Measurements from ENCODE around the gene HSFX4.
A peak's percentile ranks its signal among the peaks of the same experiment; 100 is the strongest.
"Not testable (repeated sequence)": the region's sequence is repeated elsewhere in the genome, so short reads cannot be mapped to it uniquely, and the experiment has no call there.

HSFX4 gene

DNA sequence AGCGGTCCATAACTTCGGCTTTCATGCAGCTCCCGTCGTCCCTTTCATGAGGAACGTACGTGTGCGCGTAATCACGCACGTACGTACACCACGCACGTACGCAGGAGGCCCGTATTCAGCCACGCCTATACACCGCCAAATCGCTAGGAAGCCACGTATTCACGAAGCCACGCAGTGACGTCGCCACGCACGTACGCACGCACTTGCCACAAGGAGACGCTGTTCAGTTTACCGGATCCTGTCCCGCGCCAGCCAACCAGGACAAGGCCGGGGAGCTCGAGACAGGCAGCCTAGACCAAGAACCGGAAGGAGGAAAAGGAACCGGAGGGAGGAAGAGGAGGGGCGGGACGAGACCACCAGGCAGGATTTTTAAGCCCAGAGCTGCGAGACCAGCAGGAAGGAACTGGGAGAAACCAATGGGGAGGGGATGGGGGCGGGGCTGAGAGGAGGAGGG lies 9.1 kb downstream of the HSFX4 start, which contains the start of gene EOLA2:
Gene EOLA2 (minus strand): TSS at position 65 of the 454 bp plus-strand sequence. CDS start 4,617 bp downstream, outside the sequence.
- DNase-seq: peak; percentile 89

- DNase-seq: peak; percentile 85
These were observed 9.7 kb downstream of the HSFX4 start for GRCh38 chrX:149938881-149939654.

DNA sequence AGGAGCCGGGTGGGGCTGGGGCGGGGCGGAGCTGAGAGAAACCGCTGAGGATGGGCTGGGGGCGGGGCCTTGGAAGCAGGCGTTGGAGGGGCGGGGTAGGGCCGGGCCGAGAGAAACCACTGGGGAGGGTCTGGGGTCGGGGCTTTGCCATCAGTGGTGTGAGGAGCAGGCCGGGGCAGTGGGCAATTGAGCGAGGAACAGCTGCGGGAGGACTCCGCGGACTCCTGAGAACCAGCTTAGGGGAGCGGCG lies 10.2 kb downstream of the HSFX4 start:
- no peak for DNase-seq

- peak; percentile 88 for DNase-seq
These were observed 10.7 kb downstream of the HSFX4 start for GRCh38 chrX:149939905-149940673.

- not testable (repeated sequence) for DNase-seq
These were observed 11.3 kb downstream of the HSFX4 start for GRCh38 chrX:149940674-149941024.

DNA sequence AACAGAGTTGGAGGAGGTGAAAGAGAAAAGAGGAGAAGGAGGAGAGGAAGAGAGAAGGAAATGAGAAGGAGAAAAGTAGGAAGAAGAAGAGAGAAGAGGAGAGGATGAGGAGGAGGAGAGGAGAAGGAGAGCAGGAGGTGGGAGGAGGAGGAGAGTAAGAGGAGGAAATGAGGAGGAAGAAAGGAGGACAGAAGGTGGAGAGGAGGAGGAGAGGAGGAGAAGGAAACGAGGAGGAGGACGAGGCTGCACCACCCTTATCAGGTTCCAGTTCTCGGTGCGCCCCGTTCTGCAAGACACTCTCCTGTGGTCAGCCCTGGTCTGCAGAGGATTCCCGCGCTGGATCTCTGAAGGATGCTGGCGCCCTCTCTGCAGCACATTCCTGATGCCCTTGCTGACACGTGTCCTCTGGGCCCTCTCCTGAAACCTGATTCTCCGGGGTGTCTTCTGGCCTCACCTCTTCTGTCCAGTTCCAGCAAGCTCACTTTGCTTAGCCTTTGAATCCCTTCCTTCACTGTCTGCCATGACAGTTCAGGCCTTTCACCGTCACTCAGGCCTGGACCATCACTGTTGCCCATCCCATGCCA lies 15.8 kb downstream of the HSFX4 start:
- DNase-seq: not testable (repeated sequence)

- not testable (repeated sequence) for DNase-seq
These were observed 16.4 kb downstream of the HSFX4 start for GRCh38 chrX:149945820-149946219.

DNA sequence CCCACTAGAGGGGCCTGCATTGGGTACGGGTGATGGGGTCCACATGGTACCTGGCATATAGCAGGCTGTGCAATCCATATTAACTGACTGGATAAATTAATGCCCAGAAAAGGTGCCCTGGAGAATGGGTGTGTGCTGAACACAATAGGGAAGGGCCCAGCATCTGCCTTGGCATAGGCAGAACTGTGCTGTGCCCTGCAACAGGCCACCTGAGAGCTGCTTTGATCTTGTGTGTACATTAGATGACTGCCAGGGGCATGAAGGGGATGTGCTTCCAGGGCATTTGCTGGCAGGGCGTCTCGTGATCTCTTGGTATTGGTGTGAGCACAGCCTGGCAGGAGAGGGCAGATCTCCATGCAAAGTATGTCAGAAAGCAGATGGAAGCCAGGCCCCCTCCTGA lies 17.6 kb downstream of the HSFX4 start:
- not testable (repeated sequence) for DNase-seq

- no peak for DNase-seq
These were observed 18.6 kb downstream of the HSFX4 start for GRCh38 chrX:149948016-149948415.

DNA sequence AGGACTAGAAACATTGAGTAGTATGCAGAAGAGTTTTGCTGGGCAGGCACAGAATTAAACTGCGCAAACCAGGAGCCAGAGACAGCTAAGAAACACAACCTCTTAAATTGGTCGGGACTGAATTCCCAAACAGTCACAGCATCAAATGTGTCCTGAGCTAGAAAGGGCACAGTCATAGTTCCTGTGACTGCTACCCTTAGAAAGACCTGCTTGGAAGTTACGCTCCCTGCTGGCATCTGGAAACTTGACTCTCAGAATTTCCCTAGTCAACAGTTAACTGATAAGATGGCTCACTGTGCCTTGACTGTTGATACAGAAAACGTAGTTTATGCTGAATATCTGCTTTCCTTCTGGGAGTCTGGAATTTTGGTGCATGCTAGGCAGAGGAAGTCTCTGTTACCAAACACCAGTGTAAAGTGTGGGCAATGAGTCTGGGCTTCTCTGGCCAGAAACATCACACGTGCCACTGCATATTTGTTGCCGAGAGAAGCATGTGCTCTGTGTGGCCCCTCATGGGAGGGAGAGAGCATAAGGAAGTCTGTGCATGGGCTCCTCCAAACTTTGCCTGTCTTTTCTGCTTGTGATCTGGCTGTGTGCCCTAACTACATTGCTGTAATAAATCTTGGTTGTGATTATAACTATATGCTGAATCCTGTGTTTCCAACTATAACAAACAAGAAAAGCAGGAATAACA lies 20.5 kb downstream of the HSFX4 start:
- no peak for DNase-seq

DNA sequence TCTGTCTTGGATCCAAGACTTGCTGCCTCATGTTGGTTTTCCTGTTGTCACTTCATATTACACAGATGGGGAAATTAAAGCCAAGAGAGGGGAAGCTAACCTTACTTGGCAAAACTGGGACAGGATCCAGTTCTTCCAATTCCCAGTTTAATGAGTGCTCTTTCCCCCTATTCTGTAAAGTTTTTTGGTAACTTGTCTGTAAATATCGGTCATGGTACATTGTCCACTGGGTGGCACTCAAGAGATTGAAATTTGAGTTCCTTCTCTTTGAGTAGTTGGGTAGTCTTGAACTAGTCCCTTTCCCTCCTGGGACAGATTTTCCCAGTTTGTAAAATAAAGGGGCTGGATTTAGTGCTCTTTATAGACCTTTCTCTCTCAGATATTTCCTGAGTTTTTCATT lies 21.3 kb downstream of the HSFX4 start:
- DNase-seq: no peak

- no peak for DNase-seq
These were observed 32.2 kb downstream of the HSFX4 start for GRCh38 chrX:149961572-149961971.

GRCh38 chrX:149962010-149962409 lies 32.6 kb downstream of the HSFX4 start:
- DNase-seq: no peak

DNA sequence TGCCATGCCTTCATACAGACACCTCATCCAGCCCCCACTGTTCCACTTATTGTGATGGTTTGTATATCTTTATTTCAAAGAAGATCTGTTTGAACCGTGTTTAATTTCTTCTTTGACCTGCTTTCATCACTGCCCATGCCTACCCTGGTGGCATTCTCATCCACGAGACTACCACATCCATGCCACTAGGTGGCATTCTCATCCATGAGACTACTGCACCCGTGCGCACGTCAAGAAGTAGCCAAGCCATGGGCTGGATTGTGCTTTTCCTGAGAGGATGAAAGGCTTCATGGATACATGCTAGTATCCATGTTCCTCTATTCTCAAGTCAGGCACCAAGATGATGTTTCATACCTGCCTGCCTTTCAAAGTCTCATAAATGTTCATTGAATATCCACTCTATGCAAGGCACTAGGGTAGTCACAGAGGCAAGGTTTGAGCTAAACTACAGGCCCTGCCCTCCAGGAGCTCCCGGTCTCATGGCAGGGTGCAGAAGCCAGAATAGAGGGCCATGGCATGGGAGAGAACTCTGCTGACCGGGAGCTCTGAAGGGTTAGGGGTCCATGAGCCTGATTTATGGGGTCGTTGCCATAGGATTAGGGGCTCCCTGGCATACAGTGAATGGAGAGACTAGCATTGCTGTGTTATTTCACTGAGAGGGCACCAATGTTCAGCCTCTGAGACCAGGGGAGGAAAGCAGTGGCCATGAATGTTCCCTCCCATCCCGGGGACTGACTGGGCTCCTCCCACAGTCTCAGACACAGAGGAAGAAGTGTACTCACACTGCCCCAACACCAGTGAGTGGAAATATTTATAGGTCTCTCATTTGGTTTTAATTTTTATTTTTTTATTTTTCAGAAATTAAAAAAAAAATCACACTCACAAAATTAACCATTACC lies 33.7 kb downstream of the HSFX4 start:
- DNase-seq: peak; percentile 18

DNA sequence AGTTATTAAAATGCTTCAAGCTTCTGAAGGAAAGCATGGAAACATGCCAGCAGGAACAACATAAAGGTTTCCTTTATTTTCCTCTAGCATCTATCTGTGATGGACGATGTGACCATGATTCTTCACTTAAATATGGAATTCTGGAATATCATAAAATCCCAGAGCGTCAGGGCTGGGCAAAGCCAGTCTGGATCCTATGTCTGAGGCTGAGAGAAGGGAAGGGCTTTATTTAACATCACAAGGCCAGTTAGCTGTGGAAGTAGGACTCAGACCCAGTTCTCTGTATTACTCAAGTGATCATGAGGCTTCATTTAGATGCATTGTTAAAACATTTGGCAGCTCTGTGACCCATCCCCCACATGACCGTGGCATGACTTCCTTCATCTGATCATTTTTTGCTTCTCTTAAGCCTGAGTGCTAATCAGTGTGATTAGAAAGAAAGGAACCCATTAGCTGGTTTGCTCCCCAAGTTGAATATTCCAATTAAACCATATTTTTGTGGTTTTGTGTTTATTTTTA lies 49.8 kb downstream of the HSFX4 start:
- DNase-seq: no peak
